GM18870 (cell line): Measurements from ENCODE around the gene TMTC1.

Experiments
- ATAC-seq: cut with Tn5 transposase; IDR thresholded peaks from one replicate; pipeline ENCODE4 v1.9.1; 2021; ENCODE audit warnings: moderate library complexity; ENCODE audit not compliant: unreplicated experiment

The TMTC1 gene

DNA sequence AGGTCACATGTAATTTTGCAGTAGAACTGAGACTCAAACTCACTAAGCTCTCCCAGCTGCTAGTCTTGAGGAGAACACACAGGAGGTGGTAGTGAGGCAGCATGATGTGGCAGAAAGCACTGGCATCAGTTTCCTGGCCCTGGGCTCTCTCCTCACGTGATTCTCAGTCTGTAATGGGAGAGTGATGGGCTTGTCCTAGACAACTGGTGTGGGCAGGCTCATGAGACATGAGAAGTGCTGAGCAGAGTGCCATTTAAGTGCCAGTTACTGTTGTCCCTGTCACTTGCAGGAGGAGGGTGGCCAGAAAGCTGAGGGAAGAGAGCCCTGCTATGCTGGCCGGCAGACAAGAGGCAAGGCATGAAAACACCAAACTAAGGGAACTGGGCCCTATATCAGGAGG is 237.7 kb downstream of the TMTC1 start:
- ATAC-seq: no peak

DNA sequence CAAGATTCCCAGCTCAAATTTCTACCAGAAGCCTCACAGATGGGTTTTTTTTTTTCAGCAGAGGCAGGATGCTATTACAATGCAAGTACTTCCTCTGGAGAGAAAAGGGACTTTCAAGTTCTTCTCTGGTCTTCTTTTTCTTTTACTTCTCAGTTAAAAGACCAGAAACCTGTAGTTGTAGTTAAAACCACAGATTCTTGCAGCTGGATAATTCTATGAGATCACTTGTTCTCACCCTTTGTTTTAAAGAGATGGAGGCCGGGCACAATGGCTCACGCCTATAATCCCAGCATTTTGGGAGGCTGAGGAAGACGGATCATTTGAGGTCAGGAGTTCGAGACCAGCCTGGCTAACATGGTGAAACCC is 238.7 kb downstream of the TMTC1 start:
- peak; percentile 97 for ATAC-seq

- peak; percentile 39 for ATAC-seq
These were observed 239.2 kb downstream of the TMTC1 start for GRCh38 chr12:29544428-29545101.

GRCh38 chr12:29543036-29543435 is 240.7 kb downstream of the TMTC1 start:
- no peak for ATAC-seq

- no peak for ATAC-seq
These were observed 246.4 kb downstream of the TMTC1 start for GRCh38 chr12:29537298-29537697.

GRCh38 chr12:29534935-29535334 is 248.8 kb downstream of the TMTC1 start:
- ATAC-seq: no peak

DNA sequence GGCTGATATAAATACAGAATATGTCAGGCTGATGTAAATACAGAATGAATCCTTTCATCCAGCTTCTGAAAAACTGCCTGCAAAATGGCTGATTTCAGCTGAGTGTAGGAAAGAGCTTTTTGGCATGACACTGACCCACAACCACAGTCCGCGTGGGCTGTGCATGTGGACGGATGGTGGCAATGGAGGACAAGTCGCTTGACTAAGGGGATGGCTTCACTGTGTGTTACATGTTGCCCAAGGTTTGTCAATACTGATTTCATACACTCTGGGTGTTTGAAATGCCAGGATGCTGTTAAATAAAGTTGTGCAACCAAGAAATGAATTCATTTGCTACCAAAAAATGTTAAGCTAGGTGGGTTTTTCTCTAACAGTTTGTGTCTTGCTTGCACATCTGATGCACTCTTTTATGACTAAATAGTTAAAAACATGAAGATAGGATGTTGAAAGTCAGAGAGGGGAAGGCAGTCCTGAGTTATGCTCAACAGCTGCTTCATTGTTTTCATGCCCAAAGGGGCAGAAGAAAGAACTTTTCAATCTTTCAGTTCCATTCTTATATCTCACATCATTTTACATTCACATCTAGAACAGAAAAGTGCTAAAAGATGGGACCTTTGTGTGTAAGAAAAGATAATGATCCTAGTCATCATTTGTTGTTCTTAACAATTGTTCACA is 249.8 kb downstream of the TMTC1 start:
- ATAC-seq: peak; percentile 58

GRCh38 chr12:29531471-29531870 is 252.3 kb downstream of the TMTC1 start:
- no peak for ATAC-seq

DNA sequence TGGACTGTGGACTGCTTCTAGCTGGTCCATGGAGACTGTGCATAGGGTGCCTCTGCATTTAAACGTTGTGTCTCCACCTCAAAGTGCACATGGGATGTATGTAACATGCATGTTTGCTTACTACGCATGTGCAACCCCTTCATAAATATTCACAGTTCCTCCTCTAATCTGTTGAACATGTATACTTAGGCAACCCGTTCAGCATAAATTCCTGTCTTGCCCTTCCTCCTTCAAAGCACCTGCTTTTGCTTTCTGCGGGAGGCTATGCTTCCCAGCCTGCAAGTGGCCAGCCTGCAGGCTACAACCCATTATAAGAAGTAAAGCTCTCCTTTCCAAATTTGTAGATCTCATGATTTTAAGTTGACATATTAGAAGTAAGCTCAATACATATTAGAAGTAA is 253.3 kb downstream of the TMTC1 start:
- ATAC-seq: no peak

DNA sequence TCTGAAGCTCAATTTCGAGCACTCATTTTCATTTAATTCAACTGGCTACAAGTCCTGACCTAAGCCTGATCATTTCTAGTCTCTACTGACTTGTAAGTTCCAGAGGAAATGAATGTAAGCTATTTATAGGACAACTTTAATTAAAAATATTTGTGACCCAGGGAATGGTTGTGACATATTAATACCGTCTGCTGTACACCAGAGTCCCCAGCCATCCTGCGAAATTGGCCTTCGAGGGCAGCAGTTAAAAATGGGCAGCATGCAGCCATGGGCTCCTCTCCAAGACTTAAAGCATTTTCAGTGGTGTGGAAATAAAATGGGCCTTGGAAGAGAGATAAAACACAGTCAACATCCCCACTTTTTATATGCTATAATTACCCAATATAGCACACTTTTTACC is 255.6 kb downstream of the TMTC1 start:
- no peak for ATAC-seq

- ATAC-seq: no peak
These were observed 261.8 kb downstream of the TMTC1 start for GRCh38 chr12:29521951-29522350.

- ATAC-seq: no peak
These were observed 264.1 kb downstream of the TMTC1 start for GRCh38 chr12:29519585-29520182.

- ATAC-seq: no peak
These were observed 265.3 kb downstream of the TMTC1 start for GRCh38 chr12:29518407-29518806.

DNA sequence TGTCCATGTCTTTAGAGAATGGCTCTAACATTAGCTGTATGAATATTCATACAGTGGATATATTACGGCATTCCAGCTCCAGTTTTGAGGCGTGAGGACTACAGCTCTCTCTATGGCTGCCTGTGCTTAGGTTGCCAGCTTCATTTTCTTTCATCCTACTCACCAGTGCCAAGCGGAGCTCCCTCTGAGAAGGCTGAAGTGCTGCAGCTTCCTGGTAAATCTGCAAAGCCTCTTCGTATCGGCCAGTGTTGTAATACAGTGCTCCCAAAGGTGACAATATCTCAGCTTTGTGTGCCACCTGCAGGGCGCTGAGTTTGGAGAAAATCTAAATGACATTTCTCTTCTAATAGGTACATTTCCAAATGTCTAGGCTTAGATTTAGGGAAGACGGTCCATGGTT is 266.5 kb downstream of the TMTC1 start:
- no peak for ATAC-seq

- no peak for ATAC-seq
These were observed 267.3 kb downstream of the TMTC1 start for GRCh38 chr12:29516431-29516875.

- no peak for ATAC-seq
These were observed 273.1 kb downstream of the TMTC1 start for GRCh38 chr12:29510591-29511185.

GRCh38 chr12:29509503-29509902 is 274.2 kb downstream of the TMTC1 start:
- no peak for ATAC-seq

DNA sequence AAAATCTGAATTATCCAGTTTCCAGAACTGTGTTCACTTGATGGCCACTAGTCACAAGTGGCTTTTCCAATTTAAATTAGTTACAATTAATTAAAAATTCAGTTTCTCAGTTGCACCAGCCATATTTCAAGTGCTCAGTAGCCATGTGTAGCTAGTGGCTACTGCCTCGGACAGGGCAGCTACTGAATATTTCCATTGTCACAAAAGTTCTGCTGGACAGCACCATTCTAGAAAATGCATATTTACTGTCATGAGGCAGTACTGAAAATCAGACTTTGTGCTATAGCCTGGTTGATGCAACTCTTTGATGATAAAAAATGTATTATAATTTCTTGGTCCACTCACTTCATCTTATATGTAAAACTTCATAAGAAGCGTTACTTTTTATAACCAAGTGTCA is 274.8 kb downstream of the TMTC1 start:
- ATAC-seq: no peak

DNA sequence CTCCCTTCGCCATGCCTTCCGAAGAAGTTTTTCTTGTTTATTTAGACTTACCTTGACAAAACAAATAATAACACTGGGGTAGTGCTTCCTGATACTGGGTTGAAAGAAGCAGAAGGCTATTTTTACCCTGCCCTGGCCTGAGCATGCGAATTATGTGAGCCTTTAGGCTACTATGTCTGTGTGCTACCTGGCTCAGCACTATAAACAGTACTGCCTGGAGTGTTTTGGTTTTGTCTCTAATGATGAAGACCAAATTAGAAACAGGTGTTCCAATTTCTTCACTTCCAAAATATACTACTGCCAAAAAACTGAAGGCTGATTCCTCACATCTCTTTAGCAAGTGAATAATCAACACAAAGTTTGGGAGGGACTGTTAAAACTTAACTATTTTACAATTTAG is 278.6 kb downstream of the TMTC1 start:
- no peak for ATAC-seq

DNA sequence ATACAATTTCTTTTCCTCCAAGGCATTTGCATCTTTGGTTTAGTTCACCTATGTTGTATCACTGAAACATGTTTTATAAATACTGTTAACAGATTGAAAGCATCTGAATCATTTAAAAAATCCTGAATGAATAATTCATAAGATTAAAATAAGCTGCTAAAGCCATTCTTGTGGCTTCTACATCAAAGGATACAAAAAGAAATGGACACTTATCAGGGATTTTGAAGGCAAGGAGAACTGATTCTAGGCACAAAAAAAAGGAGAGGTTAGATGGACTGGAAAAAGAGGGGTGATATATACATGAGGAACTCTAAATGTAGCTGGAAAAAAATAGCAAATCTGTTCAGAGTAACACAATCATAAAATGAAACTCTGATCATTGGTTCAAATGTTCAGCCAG is 280.5 kb downstream of the TMTC1 start:
- ATAC-seq: no peak

DNA sequence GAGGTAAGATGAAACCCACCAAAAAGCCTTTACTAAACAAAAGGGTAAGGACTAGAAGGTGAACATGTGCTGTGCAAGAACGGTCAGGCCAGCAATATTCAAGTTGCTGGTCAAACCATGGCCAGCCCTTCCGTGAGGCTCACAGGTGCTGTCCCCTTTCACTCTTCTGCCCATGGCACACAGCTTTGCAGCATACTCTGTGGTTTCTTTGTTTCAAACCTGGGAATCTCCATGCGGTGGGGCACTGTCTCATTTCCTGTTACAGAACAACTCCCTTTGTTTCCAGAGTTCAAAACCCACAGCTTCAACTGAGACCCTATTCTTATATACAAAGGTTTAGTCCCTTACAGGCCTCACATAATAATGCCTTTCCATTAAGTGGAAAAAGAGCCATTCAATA is 284.5 kb downstream of the TMTC1 start:
- no peak for ATAC-seq

DNA sequence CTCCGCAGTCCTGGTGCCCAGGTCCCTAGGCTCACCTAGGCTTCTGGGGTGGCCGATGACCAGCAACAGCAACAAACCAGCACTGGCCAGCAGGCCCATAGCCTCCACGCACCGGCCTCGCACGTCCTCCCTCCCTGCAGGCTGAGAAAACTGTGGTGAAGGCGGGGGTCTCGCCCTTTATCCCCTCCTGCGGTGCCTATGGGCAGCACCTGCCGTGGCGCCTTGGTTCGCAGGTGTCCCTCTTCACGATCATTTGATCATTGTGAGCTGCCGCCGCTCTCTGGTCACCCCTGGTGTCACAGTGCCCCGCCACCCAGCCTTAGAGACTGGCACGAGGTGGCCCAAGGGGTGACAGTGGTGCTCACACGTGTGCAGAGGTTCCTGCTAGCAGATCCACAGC is 286.2 kb downstream of the TMTC1 start, which contains the start of gene OVCH1:
Gene OVCH1 (minus strand): TSS at position 99 of the 400 bp plus-strand sequence. CDS start 0 bp downstream, at position 99.
- no peak for ATAC-seq
